Superior temporal gyrus (tissue), 1 donor: ENCODE results near the gene PRXL2B.

Experiments used
- DNase-seq: peaks from one replicate; pipeline ENCODE4 v3.0.0-alpha.2; 2016; ENCODE audit errors: extremely low spot score

PRXL2B gene

DNA sequence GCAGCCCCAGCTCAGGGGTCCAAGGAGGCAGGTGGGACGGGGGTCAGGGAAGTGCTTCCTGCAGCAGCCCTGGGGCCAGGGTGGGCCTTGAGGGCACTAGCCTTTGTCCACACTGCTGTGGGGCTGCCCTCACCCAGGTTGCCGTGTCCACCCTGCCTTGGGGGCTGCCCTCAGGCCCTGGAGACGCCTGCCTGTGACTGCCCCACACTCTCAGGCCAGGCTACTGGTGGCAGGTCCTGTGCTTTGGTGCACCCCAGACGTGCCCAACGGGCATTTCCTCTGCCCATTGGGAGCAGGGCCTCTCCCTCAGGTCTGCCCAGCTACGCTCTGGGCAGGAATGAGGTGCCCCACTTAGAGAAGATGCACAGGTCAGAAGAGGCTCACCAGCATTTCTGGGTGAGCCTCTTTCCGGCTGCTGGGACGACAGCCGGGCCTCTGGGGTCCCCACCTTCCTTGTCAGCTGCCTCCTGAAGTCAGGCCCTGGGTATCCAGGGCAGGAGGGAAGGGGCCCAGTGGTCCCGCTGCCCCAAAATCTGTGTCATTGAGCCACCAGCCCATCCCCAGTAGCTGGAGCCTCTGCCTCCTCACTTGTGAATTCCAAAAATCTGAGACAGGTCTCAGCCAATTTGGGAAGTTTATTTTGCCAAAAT lies 48.9 kb downstream of the PRXL2B start:
- DNase-seq, result no peak

DNA sequence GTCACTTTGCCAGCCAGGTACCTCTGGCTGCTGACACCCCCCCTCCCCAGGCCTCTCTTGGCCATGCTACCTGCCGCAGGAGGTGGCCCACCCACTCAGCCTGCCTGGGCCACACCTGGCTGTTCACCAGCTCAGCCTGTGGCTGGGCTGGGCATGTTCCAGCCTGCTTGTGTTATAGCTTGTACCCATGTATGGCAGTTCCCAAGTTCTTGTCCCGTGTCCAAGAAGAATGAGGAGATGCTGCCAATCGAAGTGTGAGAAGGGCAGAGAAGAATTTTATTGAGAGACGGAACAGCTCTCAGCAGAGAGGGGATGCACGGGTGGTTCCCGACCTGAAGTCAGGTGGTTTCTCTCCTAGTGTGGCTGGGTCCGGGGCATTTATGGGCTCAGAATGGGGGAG lies 50.2 kb downstream of the PRXL2B start:
- DNase-seq, result no peak

DNA sequence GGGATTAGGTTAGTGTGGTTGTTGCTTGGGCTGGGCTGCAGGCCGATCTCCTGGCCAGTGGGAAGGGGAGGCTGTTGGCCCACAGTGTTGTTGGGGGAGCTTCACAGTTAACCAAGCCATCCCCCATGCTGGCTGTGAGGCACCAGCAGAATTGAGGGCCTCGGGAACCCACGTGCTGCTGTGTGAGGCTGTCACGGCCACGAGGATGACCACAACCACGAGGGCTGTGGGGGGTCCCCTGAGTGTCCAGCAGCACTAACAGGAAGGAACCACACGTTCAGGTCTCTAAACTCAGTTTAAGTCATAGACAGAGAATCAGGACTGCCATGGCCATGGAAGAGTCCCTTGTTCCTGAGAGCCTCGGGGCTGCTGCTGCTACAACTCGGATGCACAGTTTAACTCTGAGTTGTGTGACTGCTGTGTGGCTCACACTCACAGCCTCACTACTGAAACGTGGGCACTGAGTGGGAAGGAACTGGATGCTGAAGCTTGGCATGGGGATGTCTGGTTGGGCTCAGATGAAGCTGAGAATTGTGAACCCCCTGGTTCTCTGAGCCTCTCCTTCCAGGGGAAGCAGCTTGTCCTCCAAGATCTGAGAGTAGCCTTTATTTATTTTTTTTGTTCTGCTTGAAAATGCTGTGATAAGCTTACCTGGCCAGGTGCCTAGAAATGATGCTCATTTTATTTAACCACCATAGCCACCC lies 51.0 kb downstream of the PRXL2B start:
- no peak for DNase-seq

DNA sequence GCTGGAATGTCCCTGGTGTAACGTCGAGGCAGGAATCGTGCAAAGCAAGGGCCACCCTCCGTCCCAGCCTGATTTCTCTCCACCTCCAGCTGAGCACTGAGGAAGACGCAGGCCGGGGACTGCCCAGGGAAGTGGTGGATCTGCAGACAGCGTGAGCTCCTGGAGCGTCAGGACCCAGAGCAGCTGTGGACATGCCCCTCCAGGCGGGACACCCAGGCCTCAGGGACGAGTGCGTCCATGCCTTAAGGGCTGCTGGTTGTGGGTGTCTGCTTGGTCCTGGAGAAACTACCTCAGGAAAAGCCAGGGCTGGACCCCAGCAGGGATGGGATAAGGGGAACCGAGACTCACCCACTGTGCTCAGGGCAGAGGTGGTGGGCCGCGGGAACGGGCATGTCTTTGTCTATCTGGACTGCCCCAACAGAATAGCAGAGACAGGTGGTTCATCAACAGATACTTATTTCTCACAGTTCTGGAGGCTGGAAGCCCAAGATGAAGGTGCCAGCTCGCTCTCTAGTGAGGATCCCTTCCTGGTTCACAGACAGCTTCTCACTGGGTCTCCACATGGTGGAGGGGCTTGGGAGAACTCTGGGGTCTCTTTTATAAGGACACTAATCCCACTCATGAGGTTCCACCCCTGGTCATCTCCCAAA lies 52.0 kb downstream of the PRXL2B start:
- DNase-seq, result no peak

DNA sequence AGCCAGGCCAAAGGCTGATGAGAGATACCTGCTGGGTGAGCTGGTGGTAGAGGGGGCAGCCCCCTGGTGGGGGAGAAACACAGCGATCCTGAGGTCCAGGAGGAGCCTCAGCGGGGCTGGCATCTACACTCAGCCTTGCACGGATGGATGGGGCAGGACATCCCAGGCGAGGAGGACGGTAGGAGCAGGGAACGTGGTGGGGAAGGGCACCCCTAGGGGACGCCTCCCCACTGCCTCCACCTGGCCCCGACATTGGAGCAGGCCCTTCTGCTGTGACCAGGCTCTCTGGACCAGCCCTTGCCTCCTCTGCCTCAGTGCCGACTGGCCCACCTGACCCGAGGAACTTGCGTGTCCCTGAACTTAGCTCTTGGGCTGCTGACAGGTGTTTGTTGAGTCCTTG lies 52.6 kb downstream of the PRXL2B start:
- no peak for DNase-seq

DNA sequence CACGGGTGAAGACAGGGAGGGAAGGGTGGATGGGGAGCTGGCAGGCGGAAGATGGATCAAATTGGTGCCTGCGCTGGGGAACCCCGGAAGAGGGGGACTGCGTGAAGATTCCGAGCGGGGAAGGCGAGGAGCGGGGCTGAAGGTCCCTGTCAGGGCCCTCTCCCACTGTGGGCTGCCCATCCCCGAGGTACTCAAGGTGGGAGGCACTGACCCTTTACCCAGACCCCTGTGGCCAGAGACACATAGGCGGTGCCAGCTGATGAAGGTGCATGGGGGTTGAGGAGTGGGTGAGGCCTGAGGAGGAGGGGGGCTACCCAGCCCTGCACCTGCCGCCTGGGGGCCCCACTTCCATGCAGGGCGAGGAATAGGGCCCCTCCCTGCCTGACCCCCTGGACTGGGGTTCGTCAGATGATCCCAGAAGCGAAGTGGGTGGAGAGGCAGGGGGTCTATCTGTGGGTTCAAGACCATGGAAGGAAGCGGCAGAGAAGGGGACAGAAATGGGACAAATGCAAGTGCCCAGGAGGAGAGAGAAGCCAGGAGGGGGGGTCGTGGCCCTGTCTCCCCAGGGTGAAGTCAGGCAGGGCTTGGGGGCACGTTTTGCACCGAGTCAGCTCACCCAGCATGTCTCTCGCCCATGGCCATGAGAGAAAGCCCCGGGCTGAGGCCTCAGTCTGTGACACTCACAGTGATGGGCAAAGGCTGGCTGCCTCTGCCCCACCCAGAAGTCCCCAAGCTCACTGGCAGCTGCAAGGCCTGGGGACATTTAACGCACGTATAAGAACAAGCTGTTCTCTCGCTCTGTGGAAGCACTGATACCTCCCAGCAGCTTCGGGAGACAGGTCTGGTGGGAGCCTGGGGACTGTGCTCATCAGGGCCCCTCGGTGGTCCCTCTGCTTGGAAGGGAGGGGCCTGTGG lies 53.3 kb downstream of the PRXL2B start:
- no peak for DNase-seq

DNA sequence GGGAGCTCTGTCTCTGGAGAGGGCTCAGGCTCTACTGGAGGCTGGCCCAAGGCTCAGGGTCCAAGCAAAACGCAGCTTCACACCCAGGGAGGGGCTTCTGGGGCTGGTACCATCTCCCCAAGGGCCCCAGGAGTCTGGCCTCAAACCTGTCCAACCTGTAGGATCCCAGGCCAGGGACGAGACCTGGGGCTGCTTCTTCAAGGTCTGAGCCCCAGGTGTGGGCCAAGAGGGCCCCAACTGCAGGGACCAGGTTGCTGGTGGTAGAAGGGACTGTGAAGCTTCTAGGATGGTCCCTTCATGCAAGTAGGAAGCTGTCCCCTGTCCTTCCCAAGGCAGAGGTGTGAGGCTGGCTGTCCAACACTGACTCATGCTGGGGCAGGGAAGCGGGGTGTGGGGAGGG lies 54.0 kb downstream of the PRXL2B start:
- no peak for DNase-seq
